ENCODE data around the gene SPATA6.
"Not testable (repeated sequence)": the region's sequence is repeated elsewhere in the genome, so short reads cannot be mapped to it uniquely, and the experiment has no call there.

Gene SPATA6

GRCh38 chr1:48356901-48357300 is 115.1 kb downstream of the SPATA6 start:
- Mint-ChIP-seq H3K36me3 (no peaks in the 10 kb centered on the region), H3K4me1 (no peaks in the 10 kb centered on the region), H3K27ac (no peak overlapping the region), H3K27me3 (no peaks in the 10 kb centered on the region), H3K4me3 (no peak overlapping the region), H3K9me3 (peaks cover 3% of the 10 kb centered on the region)
- ATAC-seq (ENCODE audit: low read depth): no peak
- DNase-seq (ENCODE audit: low spot score in 2 of 2): no peak

- H3K36me3 Mint-ChIP-seq: peaks cover 2% of the 10 kb centered on the region
- H3K27me3 Mint-ChIP-seq: no peaks in the 10 kb centered on the region
- no peaks in the 10 kb centered on the region for H3K4me1 Mint-ChIP-seq
- peaks cover 16% of the 10 kb centered on the region for H3K9me3 Mint-ChIP-seq
- DNase-seq (ENCODE audit: low spot score in 2 of 2): no peak
- ATAC-seq (ENCODE audit: low read depth): no peak
- H3K4me3 Mint-ChIP-seq: no peak overlapping the region
- H3K27ac Mint-ChIP-seq: no peak overlapping the region
Observed at GRCh38 chr1:48344373-48344772, 127.6 kb downstream of the SPATA6 start.

- H3K36me3 Mint-ChIP-seq: peaks cover 5% of the 10 kb centered on the region
- H3K9me3 Mint-ChIP-seq: peaks cover 18% of the 10 kb centered on the region
- no peak overlapping the region for H3K27ac Mint-ChIP-seq
- ATAC-seq (ENCODE audit: low read depth) (no peak), DNase-seq (ENCODE audit: low spot score in 2 of 2) (no peak)
- no peaks in the 10 kb centered on the region for H3K4me1 Mint-ChIP-seq
- H3K4me3 Mint-ChIP-seq: no peak overlapping the region
- no peaks in the 10 kb centered on the region for H3K27me3 Mint-ChIP-seq
Observed at GRCh38 chr1:48341221-48341620, 130.8 kb downstream of the SPATA6 start.

- H3K4me1 Mint-ChIP-seq: no peaks in the 10 kb centered on the region
- H3K9me3 Mint-ChIP-seq: peaks cover 7% of the 10 kb centered on the region
- H3K27me3 Mint-ChIP-seq: no peaks in the 10 kb centered on the region
- H3K36me3 Mint-ChIP-seq: peaks cover 13% of the 10 kb centered on the region
- no peak overlapping the region for H3K4me3 Mint-ChIP-seq
- H3K27ac Mint-ChIP-seq: no peak overlapping the region
- ATAC-seq (ENCODE audit: low read depth) (no peak), DNase-seq (ENCODE audit: low spot score in 2 of 2) (no peak)
Observed at GRCh38 chr1:48338257-48338656, 133.7 kb downstream of the SPATA6 start.

GRCh38 chr1:48333316-48333715 is 138.7 kb downstream of the SPATA6 start:
- Mint-ChIP-seq H3K4me1 (no peaks in the 10 kb centered on the region), H3K4me3 (no peak overlapping the region), H3K27ac (no peak overlapping the region), H3K36me3 (peaks cover 26% of the 10 kb centered on the region), H3K27me3 (no peaks in the 10 kb centered on the region), H3K9me3 (peaks cover 19% of the 10 kb centered on the region)
- DNase-seq (ENCODE audit: low spot score in 2 of 2) (no peak), ATAC-seq (ENCODE audit: low read depth) (no peak)

- Mint-ChIP-seq H3K27me3 (no peaks in the 10 kb centered on the region), H3K27ac (no peak overlapping the region), H3K36me3 (peaks cover 26% of the 10 kb centered on the region), H3K4me3 (no peak overlapping the region), H3K4me1 (no peaks in the 10 kb centered on the region), H3K9me3 (peaks cover 19% of the 10 kb centered on the region)
- DNase-seq (ENCODE audit: low spot score in 2 of 2) (no peak), ATAC-seq (ENCODE audit: low read depth) (no peak)
Observed at GRCh38 chr1:48332115-48332514, 139.9 kb downstream of the SPATA6 start.

- H3K4me3 Mint-ChIP-seq: no peak overlapping the region
- no peak for ATAC-seq (ENCODE audit: low read depth)
- H3K4me1 Mint-ChIP-seq: no peaks in the 10 kb centered on the region
- no peaks in the 10 kb centered on the region for H3K27me3 Mint-ChIP-seq
- peaks cover 22% of the 10 kb centered on the region for H3K9me3 Mint-ChIP-seq
- DNase-seq (ENCODE audit: low spot score in 2 of 2): no peak
- H3K27ac Mint-ChIP-seq: no peak overlapping the region
- H3K36me3 Mint-ChIP-seq: peaks cover 29% of the 10 kb centered on the region
Observed at GRCh38 chr1:48329905-48330304, 142.1 kb downstream of the SPATA6 start.

GRCh38 chr1:48329486-48329885 is 142.5 kb downstream of the SPATA6 start:
- no peak for ATAC-seq (ENCODE audit: low read depth)
- Mint-ChIP-seq H3K4me3 (no peak overlapping the region), H3K27ac (no peak overlapping the region), H3K9me3 (peaks cover 21% of the 10 kb centered on the region), H3K4me1 (no peaks in the 10 kb centered on the region), H3K36me3 (peaks cover 29% of the 10 kb centered on the region), H3K27me3 (no peaks in the 10 kb centered on the region)
- no peak for DNase-seq (ENCODE audit: low spot score in 2 of 2)

- H3K27ac Mint-ChIP-seq; ATAC-seq (ENCODE audit: low read depth); DNase-seq (ENCODE audit: low spot score in 2 of 2); H3K27me3 Mint-ChIP-seq; H3K4me1 Mint-ChIP-seq; H3K4me3 Mint-ChIP-seq; H3K9me3 Mint-ChIP-seq: not testable (repeated sequence)
- H3K36me3 Mint-ChIP-seq: peaks cover 14% of the 10 kb centered on the region
Observed at GRCh38 chr1:48311829-48312228, 160.2 kb downstream of the SPATA6 start.

- Mint-ChIP-seq H3K9me3 (peaks cover 8% of the 10 kb centered on the region), H3K4me1 (no peaks in the 10 kb centered on the region), H3K36me3 (peaks cover 12% of the 10 kb centered on the region), H3K27ac (no peak overlapping the region), H3K27me3 (peaks cover 2% of the 10 kb centered on the region), H3K4me3 (no peak overlapping the region)
- no peak for DNase-seq (ENCODE audit: low spot score in 2 of 2)
- ATAC-seq (ENCODE audit: low read depth): no peak
Observed at GRCh38 chr1:48309564-48310082, 162.4 kb downstream of the SPATA6 start.

GRCh38 chr1:48302652-48303051 is 169.4 kb downstream of the SPATA6 start:
- no peaks in the 10 kb centered on the region for H3K4me1 Mint-ChIP-seq
- DNase-seq (ENCODE audit: low spot score in 2 of 2) (no peak), ATAC-seq (ENCODE audit: low read depth) (no peak)
- H3K9me3 Mint-ChIP-seq: peaks cover 7% of the 10 kb centered on the region
- H3K36me3 Mint-ChIP-seq: peaks cover 12% of the 10 kb centered on the region
- H3K27ac Mint-ChIP-seq: no peak overlapping the region
- H3K27me3 Mint-ChIP-seq: no peaks in the 10 kb centered on the region
- H3K4me3 Mint-ChIP-seq: no peak overlapping the region

GRCh38 chr1:48294656-48295055 is 177.3 kb downstream of the SPATA6 start:
- Mint-ChIP-seq H3K4me1 (no peaks in the 10 kb centered on the region), H3K27ac (no peak overlapping the region), H3K4me3 (no peak overlapping the region), H3K36me3 (peaks cover under 1% of the 10 kb centered on the region), H3K27me3 (peaks cover 2% of the 10 kb centered on the region), H3K9me3 (no peaks in the 10 kb centered on the region)
- DNase-seq (ENCODE audit: low spot score in 2 of 2) (no peak), ATAC-seq (ENCODE audit: low read depth) (no peak)

- H3K4me3 Mint-ChIP-seq; H3K36me3 Mint-ChIP-seq; H3K27me3 Mint-ChIP-seq; H3K27ac Mint-ChIP-seq; H3K4me1 Mint-ChIP-seq; ATAC-seq (ENCODE audit: low read depth); DNase-seq (ENCODE audit: low spot score in 2 of 2); H3K9me3 Mint-ChIP-seq: not testable (repeated sequence)
Observed at GRCh38 chr1:48294094-48294493, 177.9 kb downstream of the SPATA6 start.

GRCh38 chr1:48292706-48293105 is 179.3 kb downstream of the SPATA6 start:
- ATAC-seq (ENCODE audit: low read depth) (no peak), DNase-seq (ENCODE audit: low spot score in 2 of 2) (no peak)
- Mint-ChIP-seq H3K36me3 (no peaks in the 10 kb centered on the region), H3K9me3 (no peaks in the 10 kb centered on the region), H3K27me3 (peaks cover 2% of the 10 kb centered on the region), H3K4me1 (no peaks in the 10 kb centered on the region), H3K4me3 (no peak overlapping the region), H3K27ac (no peak overlapping the region)

- no peaks in the 10 kb centered on the region for H3K36me3 Mint-ChIP-seq
- peaks cover 2% of the 10 kb centered on the region for H3K27me3 Mint-ChIP-seq
- H3K4me1 Mint-ChIP-seq: no peaks in the 10 kb centered on the region
- H3K27ac Mint-ChIP-seq: no peak overlapping the region
- no peaks in the 10 kb centered on the region for H3K9me3 Mint-ChIP-seq
- DNase-seq (ENCODE audit: low spot score in 2 of 2) (no peak), ATAC-seq (ENCODE audit: low read depth) (no peak)
- H3K4me3 Mint-ChIP-seq: no peak overlapping the region
Observed at GRCh38 chr1:48291421-48291820, 180.6 kb downstream of the SPATA6 start.

All from memory B cell (primary cell).